Endothelial cell of umbilical vein (primary cell): ENCODE data around the gene DCAF6. TPM values are rescaled to one million over a fixed set of nuclear protein-coding genes. Genes with fewer than 3 reads are reported as not detected.

Experiments used
- BruUV-seq: library from RNA; stranded (reverse); fragments of 400-500 nt; replicated peaks from 2 replicates; lab custom pipeline; 2021; lab: Mats Ljungman, UMichigan
- CTCF ChIA-PET: fragments of 300-600, 350-600 bp; sonication (Branson Sonifier 250); formaldehyde crosslinking; loops from one replicate; lab custom pipeline; 2021; ENCODE audit warnings: antibody characterized with exemption, inconsistent platforms; lab: Charles Lee
- POLR2A ChIA-PET: fragments of 300-600, 350-600 bp; sonication (Branson Sonifier 250); formaldehyde crosslinking; loops from one replicate; lab custom pipeline; 2021; ENCODE audit warnings: antibody characterized with exemption, inconsistent platforms; lab: Charles Lee
- DNase-seq: peaks from one replicate; pipeline ENCODE4 v3.0.0-alpha.2; 2011; ENCODE audit warnings: low read depth, low spot score
- FAIRE-seq: peaks from 2 replicates; lab custom pipeline; 2011; peaks lifted over from hg19 to GRCh38; lab: Jason Lieb, UNC
- H2AFZ ChIP-seq: 2 replicates; pipeline ENCODE4 v1.6.0; 2012; ENCODE audit warnings: low read depth, low read length, control low read depth, inconsistent platforms
- H3K27ac ChIP-seq: 2 replicates; pipeline ENCODE4 v1.5.1; 2011; ENCODE audit warnings: low read depth, mild to moderate bottlenecking, control low read depth, low read length, moderate library complexity; ENCODE audit not compliant: insufficient read depth
- H3K27me3 ChIP-seq, 2 experiments: 2 replicates each; pipeline versions ENCODE4 v1.6.0 to v1.6.1; 2011; ENCODE audit warnings: low read length in 2 of 2, mixed read lengths in 1 of 2; ENCODE audit not compliant: control insufficient read depth in 2 of 2, insufficient read depth in 2 of 2
- H3K36me3 ChIP-seq, 2 experiments: 2 replicates in 1 of 2; 3 replicates in 1 of 2; pipeline ENCODE4 v1.5.1; 2011; ENCODE audit warnings: low read length in 2 of 2, mild to moderate bottlenecking in 1 of 2, moderate library complexity in 1 of 2; ENCODE audit not compliant: control insufficient read depth in 2 of 2, insufficient read depth in 2 of 2; ENCODE audit errors: extremely low read depth in 1 of 2
- H3K4me1 ChIP-seq: 3 replicates; pipeline ENCODE4 v1.5.1; 2011; ENCODE audit warnings: mild to moderate bottlenecking, low read length; ENCODE audit not compliant: control insufficient read depth, insufficient read depth; ENCODE audit errors: extremely low read depth
- H3K4me2 ChIP-seq: 2 replicates; pipeline ENCODE4 v1.6.1; 2011; ENCODE audit warnings: low read length, control low read depth, mixed read lengths; ENCODE audit not compliant: insufficient read depth
- H3K4me3 ChIP-seq, 3 experiments: fragments of 200-600 bp in 1 of 3; sonication (generic), shearing (Covaris generic) in 1 of 3; replicated peaks in 1 of 3; 2 replicates each; pipeline ENCODE4 v1.5.1; 2011 to 2016; ENCODE audit warnings: control low read depth in 3 of 3, low read length in 3 of 3, mild to moderate bottlenecking in 2 of 3, inconsistent platforms in 1 of 3, low read depth in 1 of 3, moderate library complexity in 1 of 3; ENCODE audit not compliant: insufficient read depth in 1 of 3
- H3K79me2 ChIP-seq: 2 replicates; pipeline ENCODE4 v1.6.0; 2012; ENCODE audit warnings: low read length, inconsistent platforms; ENCODE audit not compliant: control insufficient read depth, insufficient read depth
- H3K9ac ChIP-seq: replicated peaks from 2 replicates; pipeline ENCODE3; 2011; ENCODE audit warnings: low read length, control low read depth; ENCODE audit not compliant: insufficient read depth; ENCODE audit errors: extremely low read depth
- H3K9me1 ChIP-seq: replicated peaks from 3 replicates; pipeline ENCODE4 v1.6.0; 2011; ENCODE audit warnings: mild to moderate bottlenecking, low read length; ENCODE audit not compliant: control insufficient read depth, insufficient read depth; ENCODE audit errors: extremely low read depth
- H3K9me3 ChIP-seq: replicated peaks from 2 replicates; pipeline ENCODE4 v1.5.1; 2012; ENCODE audit warnings: low read length, inconsistent platforms; ENCODE audit not compliant: control insufficient read depth, insufficient read depth
- H4K20me1 ChIP-seq: replicated peaks from 2 replicates; pipeline ENCODE3; 2011; ENCODE audit warnings: mild to moderate bottlenecking, low read length; ENCODE audit not compliant: control insufficient read depth, insufficient read depth; ENCODE audit errors: extremely low read depth
- CTCF ChIP-seq, 2 donors: IDR thresholded peaks; 1 replicate in 1 of 2; 2 replicates in 1 of 2; pipeline ENCODE4 v1.5.1; 2011; ENCODE audit warnings: low read length in 2 of 2, mild to moderate bottlenecking in 2 of 2, moderate library complexity in 2 of 2, control low read depth in 1 of 2, inconsistent platforms in 1 of 2, low read depth in 1 of 2; ENCODE audit not compliant: insufficient read depth in 1 of 2; ENCODE audit errors: extremely low read depth in 1 of 2
- FOS ChIP-seq: IDR thresholded peaks from 2 replicates; pipeline ENCODE4 v1.6.1; 2011; ENCODE audit warnings: mild to moderate bottlenecking, low read length, moderate library complexity, borderline replicate concordance; ENCODE audit not compliant: insufficient read depth
- GATA2 ChIP-seq: IDR thresholded peaks from 2 replicates; pipeline ENCODE4 v1.7.0; 2011; ENCODE audit warnings: low read depth, mild to moderate bottlenecking, moderate library complexity, mixed read lengths, low read length; ENCODE audit not compliant: insufficient read length, insufficient read depth
- JUN ChIP-seq: IDR thresholded peaks from 2 replicates; pipeline ENCODE4 v1.6.1; 2011; ENCODE audit warnings: borderline replicate concordance, low read depth; ENCODE audit not compliant: insufficient read length, insufficient read depth
- MAX ChIP-seq: IDR thresholded peaks from 2 replicates; pipeline ENCODE4 v1.6.1; 2011; ENCODE audit not compliant: insufficient read depth, insufficient read length
- MYC ChIP-seq: IDR thresholded peaks from one replicate; pipeline ENCODE4 v1.6.1; 2011; ENCODE audit warnings: mild to moderate bottlenecking, low read depth, low read length
- POLR2A ChIP-seq: IDR thresholded peaks from 2 replicates; pipeline ENCODE4 v1.6.1; 2012; ENCODE audit warnings: low read depth, mild to moderate bottlenecking, control low read depth, low read length
- POLR2AphosphoS5 ChIP-seq: IDR thresholded peaks from 2 replicates; pipeline ENCODE4 v1.6.1; 2012; ENCODE audit warnings: low read depth, mild to moderate bottlenecking, control low read depth, low read length, moderate library complexity; ENCODE audit not compliant: insufficient read depth
- dilution Hi-C: fragments of 300-500 bp; cut with MboI; formaldehyde crosslinking; loops from one replicate; pipeline ENCODE4 v1.15.0; 2019; ENCODE audit warnings: low sequenced_read_pairs; ENCODE audit not compliant: extremely low pct_ligation_motif_present
- intact Hi-C: fragments of 100-400 bp; cut with micrococcal nuclease; formaldehyde crosslinking; loops from one replicate; pipeline ENCODE4 v1.10.0; 2022
- polyA plus RNA-seq, 4 experiments: library from polyadenylated mRNA; depleted of rRNA in 3 of 4; stranded (reverse) in 3 of 4; unstranded in 1 of 4; fragments of >200 nt; gene quantifications; 2 replicates each; pipeline versions ENCODE4 v1.2.1 to v1.2.3, GENCODE V29; 2011 to 2012; ENCODE audit warnings: missing spikeins in 1 of 4
- total RNA-seq: library from RNA; stranded (reverse); gene quantifications from 2 replicates; pipeline ENCODE4 v1.2.3, GENCODE V29; 2021

The DCAF6 gene
- total and polyA plus RNA-seq, 2 donors (not counting 3 experiments of a cell fraction or from before 2014, with no cell fraction given), result 28.6 to 39.4 TPM

- TF ChIP-seq CTCF (IDR thresholded peaks at IDR 0.05; ENCODE audit: extremely low read depth in 1 of 2, insufficient read depth in 1 of 2, low read depth in 1 of 2, low read length in 2 of 2) (no peak), GATA2 (no peak), FOS (peak; percentile 59), POLR2AphosphoS5 (no peak), MAX (no peak), POLR2A (no peak), MYC (no peak), JUN (no peak)
- Histone ChIP-seq H3K4me3 (no peak overlapping the region), H3K4me1 (peaks cover 2% of the 10 kb centered on the region), H2AFZ (no peak overlapping the region), H3K9me1 (peaks cover 4% of the 10 kb centered on the region), H3K4me2 (no peak overlapping the region), H3K9me3 (no peaks in the 10 kb centered on the region), H3K79me2 (peaks cover 19% of the 10 kb centered on the region), H3K27ac (no peak overlapping the region), H4K20me1 (peaks cover 3% of the 10 kb centered on the region), H3K27me3 (no peaks in the 10 kb centered on the region), H3K36me3 (no peaks in the 10 kb centered on the region), H3K9ac (no peak overlapping the region)
- ChIA-PET CTCF (no interaction called here), POLR2A (no interaction called here)
- no TSS peak for BruUV-seq
- DNase-seq, result no peak
- no peak for FAIRE-seq
- intact Hi-C loops (no loop called here), dilution Hi-C loops (no loop called here)
Measured at GRCh38 chr1:167957710-167958109, 21.2 kb downstream of the DCAF6 start.
